Measurements from ENCODE around the gene RNASEH1.

GRCh38 chr2:3598912-3599854, 41.0 kb upstream of the RNASEH1 start:
- TF ChIP-seq CTCF (IDR thresholded peaks at IDR 0.05) (no peak), EZH2 (IDR thresholded peaks at IDR 0.05) (no peak), EZH2phosphoT487 (IDR thresholded peaks at IDR 0.05) (no peak)
